Measurements from ENCODE around the gene SPAG5. TPM values are rescaled to one million over a fixed set of nuclear protein-coding genes. Genes with fewer than 3 reads are reported as not detected.

SPAG5 gene
- total RNA-seq, 1 experiment from 2014 or later, result 86.6 TPM

Other genes with a start within 250 kb of the SPAG5 start
- gene POLDIP2, start 241.5 kb downstream of the SPAG5 start, total RNA-seq (2014; rRNA removed), result 136 and 137 TPM in 2 replicates
- gene SEBOX, start 233.8 kb downstream of the SPAG5 start, total RNA-seq (2014; rRNA removed), result not detected in 2 replicates
- not detected in 2 replicates for gene VTN, start 228.7 kb downstream of the SPAG5 start, total RNA-seq (2014; rRNA removed)
- 6.7 and 8.4 TPM in 2 replicates for gene SARM1, start 227.3 kb downstream of the SPAG5 start, total RNA-seq (2014; rRNA removed)
- gene SLC46A1, start 192.8 kb downstream of the SPAG5 start, total RNA-seq (2014; rRNA removed), result 10.4 and 12.9 TPM in 2 replicates
- gene SLC13A2, start 125.4 kb downstream of the SPAG5 start, total RNA-seq (2014; rRNA removed), result not detected in 2 replicates
- not detected in 2 replicates for gene FOXN1, start 92.7 kb downstream of the SPAG5 start, total RNA-seq (2014; rRNA removed)
- gene UNC119, start 46.4 kb downstream of the SPAG5 start, total RNA-seq (2014; rRNA removed), result 68.4 and 82.1 TPM in 2 replicates
- 15.8 and 22.4 TPM in 2 replicates for gene PIGS, start 27.5 kb downstream of the SPAG5 start, total RNA-seq (2014; rRNA removed)
- 42.6 and 72.9 TPM in 2 replicates for gene ALDOC, start 22.1 kb downstream of the SPAG5 start, total RNA-seq (2014; rRNA removed)
- gene RSKR, start 15.2 kb upstream of the SPAG5 start, total RNA-seq (2014; rRNA removed), result 4.4 and 7.2 TPM in 2 replicates
- 103 and 171 TPM in 2 replicates for gene BLTP2, start 46.1 kb upstream of the SPAG5 start, total RNA-seq (2014; rRNA removed)
- gene SDF2, start 62.9 kb upstream of the SPAG5 start, total RNA-seq (2014; rRNA removed), result 31.6 and 34.0 TPM in 2 replicates
- gene SUPT6H, start 63.2 kb upstream of the SPAG5 start, total RNA-seq (2014; rRNA removed), result 32.2 and 38.8 TPM in 2 replicates
- 1.9 and 2.6 TPM in 2 replicates for gene PROCA1, start 112.9 kb upstream of the SPAG5 start, total RNA-seq (2014; rRNA removed)
- 207 and 211 TPM in 2 replicates for gene RAB34, start 118.8 kb upstream of the SPAG5 start, total RNA-seq (2014; rRNA removed)
- 390 and 515 TPM in 2 replicates for gene RPL23A, start 121.0 kb upstream of the SPAG5 start, total RNA-seq (2014; rRNA removed)
- gene TLCD1, start 127.2 kb upstream of the SPAG5 start, total RNA-seq (2014; rRNA removed), result 7.1 and 9.3 TPM in 2 replicates
- 2.4 and 3.7 TPM in 2 replicates for gene NEK8, start 129.8 kb upstream of the SPAG5 start, total RNA-seq (2014; rRNA removed)
- gene TRAF4, start 145.0 kb upstream of the SPAG5 start, total RNA-seq (2014; rRNA removed), result 81.5 and 104 TPM in 2 replicates
- 4.8 and 6.5 TPM in 2 replicates for gene FAM222B, start 243.8 kb upstream of the SPAG5 start, total RNA-seq (2014; rRNA removed)

Data from PC-3 (cell line).